ENCODE data around the gene DYNC2H1. TPM values are rescaled to one million over a fixed set of nuclear protein-coding genes. Genes with fewer than 3 reads are reported as not detected.

The DYNC2H1 gene
- total RNA-seq, 1 experiment from 2014 or later: 17.2 TPM

Other genes with a start within 250 kb of the DYNC2H1 start
- gene MMP12, start 234.4 kb upstream of the DYNC2H1 start, total RNA-seq (2021): not detected in 3 replicates
- gene MMP13, start 153.7 kb upstream of the DYNC2H1 start, total RNA-seq (2021): not detected in 3 replicates
- gene DCUN1D5, start 17.3 kb upstream of the DYNC2H1 start, total RNA-seq (2021): 75.6 to 98.2 TPM (median 75.9 TPM) in 3 replicates

All from WTC11 (cell line).